Stimulated activated CD4-positive, alpha-beta T cell treated with anti-CD3 and anti-CD28 coated beads, Interleukin-1b, Interleukin-23, amount 100 ng/mL, for 24 hours (primary cell): Measurements from ENCODE around the gene GPAM.
"Not testable (repeated sequence)": the region's sequence is repeated elsewhere in the genome, so short reads cannot be mapped to it uniquely, and the experiment has no call there.

Experiments
- DNase-seq, 4 experiments: peaks; one replicate each; pipeline ENCODE4 v3.0.0-alpha.2; 2020; ENCODE audit warnings: low read depth in 4 of 4, low spot score in 1 of 4

Gene GPAM, protein sequence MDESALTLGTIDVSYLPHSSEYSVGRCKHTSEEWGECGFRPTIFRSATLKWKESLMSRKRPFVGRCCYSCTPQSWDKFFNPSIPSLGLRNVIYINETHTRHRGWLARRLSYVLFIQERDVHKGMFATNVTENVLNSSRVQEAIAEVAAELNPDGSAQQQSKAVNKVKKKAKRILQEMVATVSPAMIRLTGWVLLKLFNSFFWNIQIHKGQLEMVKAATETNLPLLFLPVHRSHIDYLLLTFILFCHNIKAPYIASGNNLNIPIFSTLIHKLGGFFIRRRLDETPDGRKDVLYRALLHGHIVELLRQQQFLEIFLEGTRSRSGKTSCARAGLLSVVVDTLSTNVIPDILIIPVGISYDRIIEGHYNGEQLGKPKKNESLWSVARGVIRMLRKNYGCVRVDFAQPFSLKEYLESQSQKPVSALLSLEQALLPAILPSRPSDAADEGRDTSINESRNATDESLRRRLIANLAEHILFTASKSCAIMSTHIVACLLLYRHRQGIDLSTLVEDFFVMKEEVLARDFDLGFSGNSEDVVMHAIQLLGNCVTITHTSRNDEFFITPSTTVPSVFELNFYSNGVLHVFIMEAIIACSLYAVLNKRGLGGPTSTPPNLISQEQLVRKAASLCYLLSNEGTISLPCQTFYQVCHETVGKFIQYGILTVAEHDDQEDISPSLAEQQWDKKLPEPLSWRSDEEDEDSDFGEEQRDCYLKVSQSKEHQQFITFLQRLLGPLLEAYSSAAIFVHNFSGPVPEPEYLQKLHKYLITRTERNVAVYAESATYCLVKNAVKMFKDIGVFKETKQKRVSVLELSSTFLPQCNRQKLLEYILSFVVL

DNA sequence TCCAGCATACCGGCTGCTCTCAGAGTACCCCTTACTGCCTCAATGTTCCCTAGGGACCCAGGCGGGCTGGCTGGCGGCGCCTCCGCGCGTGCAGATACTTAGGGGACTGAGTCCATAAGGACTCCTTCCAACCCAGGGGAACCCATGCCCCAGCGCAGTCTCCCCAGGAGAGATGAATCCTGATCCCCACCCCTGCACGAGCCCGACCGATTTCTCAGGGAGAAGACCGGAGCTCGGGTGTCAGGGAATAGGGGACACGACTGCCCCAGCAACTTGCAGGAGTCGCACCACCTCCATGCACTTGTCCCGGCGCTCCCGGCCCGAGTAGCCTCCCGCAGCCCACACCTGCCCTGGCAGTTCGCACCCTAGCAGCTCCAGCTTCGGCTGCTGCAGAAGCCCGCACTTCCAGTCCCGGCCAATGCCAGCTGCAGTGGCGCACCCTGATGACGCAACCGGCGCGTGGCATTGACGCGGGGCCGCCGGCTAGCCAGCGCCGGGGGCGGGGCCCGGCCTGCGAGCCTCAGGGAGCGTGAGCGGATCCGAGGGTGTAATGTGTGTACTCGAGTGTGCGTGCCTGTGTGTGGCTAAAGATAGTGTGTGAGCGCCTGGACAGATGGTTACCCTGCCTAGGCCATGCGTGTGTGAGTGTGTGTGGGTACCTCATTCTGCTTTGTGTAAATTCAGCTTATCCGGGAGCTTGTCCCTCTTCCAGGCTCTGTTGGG, at the start of gene GPAM:
TSS of gene GPAM (minus strand) at position 437 of the 723 bp plus-strand sequence. CDS start 1,981 bp downstream, outside the sequence.
- peak; percentile 96 to 99 (median 98) for DNase-seq

DNA sequence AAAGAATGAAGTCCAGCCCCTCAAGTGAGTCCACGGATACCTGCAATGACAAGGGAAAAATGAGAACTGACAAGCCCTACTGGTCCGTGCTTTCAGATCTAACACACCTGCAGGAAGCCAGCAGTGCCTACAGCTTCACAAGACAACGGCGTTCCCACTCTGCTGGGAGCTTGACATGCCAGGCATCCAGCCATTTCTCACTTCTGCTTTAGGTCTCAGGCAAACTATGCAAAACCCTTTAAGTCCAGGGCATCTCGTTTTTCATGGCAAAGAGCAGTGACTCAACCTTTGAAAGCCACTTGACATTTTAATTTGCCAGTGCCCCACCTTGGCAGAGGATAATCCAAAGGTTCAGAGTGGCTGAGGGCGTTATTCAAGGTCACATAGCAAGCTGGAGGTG, 49.1 kb upstream of the GPAM start:
- DNase-seq: no peak

DNA sequence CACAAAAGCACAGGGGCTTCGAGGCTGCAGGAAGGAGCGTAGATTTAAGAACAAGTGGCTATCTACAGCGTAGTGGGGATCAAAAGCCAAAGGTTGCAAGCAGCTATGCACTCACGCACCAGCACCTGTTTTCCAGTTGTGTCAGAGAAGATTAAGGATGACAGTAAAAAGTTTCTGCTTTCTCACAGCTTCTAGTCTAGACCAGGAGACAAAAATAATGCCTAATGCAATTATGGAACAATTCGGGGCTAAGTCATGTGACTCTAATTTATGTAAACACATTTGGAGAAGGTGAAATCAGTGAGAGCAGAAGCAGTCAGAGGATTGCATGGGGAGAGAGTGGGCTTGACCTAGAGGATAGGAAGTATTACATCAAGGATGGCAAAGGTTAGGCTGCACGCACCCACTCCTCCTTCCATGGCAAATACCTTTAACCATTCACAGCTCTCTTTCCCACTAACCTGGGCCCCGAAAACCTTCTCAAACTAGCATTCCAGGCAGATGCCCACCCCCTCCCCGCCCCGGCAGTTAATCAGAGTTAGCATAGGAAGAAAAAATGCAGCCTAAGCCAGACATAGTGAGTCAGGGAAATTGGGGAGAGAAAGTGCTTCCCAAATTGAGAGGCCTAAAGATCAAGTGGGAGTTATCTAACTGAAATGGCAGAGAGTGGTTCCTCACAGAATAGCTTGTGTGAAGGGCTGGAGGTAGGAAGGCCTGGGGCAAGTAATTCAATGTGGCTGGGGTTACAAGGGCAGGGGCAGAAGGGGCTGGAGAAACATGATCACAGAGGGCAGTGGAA, 48.2 kb upstream of the GPAM start:
- DNase-seq: no peak

DNA sequence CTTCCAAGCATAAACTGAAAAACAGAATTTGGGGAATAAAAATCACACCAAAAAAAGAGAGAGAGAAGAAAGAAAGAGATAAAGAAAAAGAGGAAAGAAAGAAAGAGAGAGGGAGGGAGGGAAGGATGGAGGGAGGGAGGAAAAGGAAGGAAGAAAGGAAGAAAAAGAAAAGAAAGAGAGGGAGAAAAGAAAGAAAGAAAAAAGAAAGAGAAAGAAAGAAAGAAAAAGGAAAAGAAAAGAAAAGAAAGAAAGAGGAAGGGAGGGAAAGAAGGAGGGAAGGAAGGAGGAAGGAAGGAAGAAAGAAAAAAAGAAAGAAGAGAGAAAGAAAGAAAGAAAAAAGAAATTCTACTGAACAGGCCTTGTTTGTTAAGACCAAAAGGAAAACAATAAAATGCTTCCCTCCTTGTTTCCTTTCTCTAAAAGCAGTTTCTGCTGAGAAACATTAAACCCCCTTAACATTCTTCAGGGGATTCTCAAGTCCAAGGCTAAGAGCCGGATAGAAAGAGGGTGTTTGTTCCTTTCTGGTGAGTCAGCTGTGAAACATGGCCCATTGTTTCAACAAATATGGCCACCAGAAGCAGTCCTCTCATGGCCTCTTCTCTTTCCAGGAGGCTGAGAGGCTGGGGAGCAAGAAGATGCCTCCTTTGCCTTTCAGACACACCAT, 46.9 kb upstream of the GPAM start:
- DNase-seq: no peak

DNA sequence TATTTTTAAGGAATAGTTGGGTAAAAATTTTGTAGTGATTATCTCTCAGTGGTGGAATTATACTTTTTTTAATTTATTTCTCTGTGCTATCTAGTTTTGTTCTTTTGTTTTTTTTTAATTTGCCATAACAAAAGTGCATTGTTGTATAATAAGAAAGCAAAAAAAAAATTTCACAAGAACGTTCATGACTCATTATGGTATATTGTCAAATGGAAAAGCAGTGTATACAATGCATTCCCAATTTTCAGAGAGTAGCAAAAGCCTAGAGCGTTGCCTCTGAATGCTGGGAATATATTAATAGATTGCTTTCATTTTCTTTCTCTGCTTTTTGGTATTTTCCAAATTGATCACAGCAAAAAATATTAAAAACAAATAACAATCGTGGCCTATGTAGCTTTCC, 46.3 kb upstream of the GPAM start:
- no peak for DNase-seq

DNA sequence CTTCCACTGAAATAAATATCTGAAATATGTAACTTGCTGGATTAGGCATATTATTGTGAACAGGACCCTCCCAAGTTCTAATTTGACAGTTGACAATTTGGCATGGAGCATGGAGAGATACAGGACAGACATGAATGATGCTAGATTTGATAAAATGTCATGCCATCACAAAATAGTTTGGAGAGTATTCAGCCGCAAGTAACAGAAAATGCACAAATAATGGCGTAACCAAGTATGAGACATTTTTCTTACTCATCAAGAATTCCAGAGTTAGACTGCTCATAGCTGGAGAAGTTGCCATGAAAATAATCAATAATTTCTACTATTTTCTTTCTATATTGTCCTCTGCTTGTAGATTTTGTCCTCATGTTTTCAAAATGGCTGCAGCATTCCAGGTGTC, 45.5 kb upstream of the GPAM start:
- no peak for DNase-seq

DNA sequence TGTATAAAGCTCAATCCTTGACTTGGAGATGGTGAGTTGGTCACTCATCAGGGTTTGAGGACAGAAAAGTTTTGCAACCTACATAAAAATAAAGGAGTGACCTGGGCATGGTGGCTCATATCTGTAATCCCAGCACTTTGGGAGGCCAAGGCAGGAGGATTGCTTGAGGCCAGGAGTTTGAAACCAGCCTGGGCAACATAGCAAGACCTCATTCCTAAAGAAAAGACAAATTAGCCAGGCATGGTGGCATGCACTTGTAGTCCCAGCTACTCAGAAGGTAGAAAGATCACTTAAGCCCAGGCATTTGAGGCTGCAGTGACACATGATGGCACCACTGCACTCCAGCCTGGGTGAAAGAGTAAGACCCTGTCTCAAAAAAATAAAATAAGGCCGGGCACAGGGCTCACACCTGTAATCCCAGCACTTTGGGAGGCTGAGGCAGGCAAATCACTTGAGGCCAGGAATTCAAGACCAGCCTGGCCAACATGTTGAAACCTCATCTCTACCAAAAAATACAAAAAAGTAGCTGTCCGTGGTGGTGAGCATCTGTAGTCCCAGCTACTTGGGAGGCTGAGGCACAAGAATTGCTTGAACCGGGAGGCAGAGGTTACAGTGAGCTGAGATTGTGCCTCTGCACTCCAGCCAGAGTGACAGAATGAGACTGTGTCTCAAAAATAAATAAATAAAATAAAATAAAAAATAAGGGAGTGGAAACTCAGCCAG, 45.0 kb upstream of the GPAM start:
- DNase-seq: not testable (repeated sequence)

DNA sequence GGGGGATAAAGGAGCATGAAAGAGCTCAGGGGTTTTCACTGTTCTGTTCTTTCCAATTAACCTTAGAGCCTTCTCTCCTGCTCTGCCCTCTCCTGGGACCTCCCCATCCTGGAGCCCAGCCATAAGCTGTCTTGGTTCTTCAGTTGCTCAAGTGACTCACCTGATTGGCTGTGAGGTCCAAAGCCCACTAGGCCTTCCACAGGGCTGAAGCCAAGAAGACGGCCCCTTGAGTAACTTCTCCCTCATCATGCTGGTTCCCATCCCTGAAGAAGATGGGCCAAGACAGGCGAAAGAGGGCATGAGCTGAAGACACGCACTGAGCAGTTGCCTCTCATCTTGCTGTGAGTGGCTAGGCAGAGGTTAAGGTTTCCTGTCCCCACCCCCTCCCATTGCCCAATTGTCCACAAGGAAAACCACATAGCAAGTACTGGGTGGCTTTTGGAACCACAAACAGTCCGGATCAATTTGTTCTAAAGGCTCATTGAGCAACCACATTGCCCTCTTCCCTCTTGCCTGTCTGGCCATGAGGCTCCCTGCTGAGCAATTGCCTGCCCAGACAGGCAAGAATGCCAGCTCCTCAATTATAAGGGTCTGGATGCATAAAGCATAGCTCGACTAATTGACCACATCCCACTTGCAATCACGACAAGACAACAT, 43.9 kb upstream of the GPAM start:
- DNase-seq: no peak

DNA sequence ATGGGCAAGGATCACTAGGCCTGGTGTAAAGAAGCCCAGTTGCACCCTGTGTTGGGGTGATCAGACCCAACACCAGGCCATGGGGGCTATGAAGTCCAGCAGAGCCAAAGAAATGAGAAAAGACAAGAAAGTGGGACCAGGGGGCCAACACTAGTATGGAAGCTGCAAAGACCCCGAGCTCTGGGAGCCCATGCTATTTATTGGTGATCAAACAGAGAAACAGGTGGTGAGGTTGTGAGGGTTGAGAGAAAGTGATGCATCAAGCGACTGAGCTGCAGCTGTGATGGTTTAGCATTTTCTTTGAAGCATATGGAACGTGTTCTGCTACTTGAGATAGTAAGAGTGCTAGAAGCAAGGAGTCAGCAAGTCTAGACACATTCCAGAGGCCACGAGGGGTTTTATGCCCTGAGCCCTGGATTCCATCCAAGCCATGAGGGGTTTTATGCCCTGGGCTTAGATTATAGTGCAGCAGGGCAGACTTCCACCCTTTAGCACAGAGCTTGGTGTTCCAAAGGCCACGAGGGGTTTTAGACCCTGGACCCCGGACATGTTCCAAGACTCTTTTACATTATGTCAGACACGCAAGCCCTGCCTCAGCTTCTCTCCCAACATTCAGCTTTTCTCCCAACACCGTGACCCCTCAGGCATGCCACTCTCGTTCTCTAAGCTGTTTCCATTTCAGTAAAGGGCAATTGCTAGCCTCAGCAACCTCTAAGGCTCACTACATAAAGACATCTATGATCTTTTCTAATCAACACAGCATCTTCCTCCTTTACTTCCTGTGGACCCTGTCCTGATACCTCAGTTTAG, 43.1 kb upstream of the GPAM start:
- no peak for DNase-seq

DNA sequence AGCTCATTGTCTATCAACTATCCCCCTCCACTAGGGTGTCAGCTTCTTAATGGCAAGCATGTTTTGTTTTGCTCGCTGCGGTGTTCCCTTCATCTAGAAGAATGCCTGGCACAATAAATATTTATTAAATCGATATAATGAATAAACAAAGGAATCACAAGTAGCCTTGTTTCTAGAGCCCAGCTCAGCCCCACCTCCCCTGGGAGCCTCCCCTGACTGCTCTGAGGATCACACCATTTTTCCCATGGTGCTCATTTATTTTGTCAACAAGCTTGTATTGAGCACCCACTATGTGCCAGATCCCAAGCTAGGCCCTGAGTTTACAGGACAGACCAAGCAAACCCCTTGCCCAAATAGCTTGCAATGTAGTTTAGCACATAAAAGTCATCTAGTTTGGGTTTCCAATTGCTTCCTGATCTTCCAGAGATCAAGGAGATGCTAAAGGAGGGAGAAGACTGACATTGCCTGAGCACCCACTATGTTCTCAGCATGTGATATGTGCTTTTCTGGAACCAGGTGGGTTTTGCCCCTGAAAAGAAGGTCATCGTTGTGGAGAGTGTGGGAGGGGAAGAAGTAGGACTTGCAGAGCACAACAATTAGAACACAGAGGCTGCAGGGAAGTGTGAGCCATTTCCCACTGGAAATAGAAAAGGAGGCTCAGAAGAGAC, 42.3 kb upstream of the GPAM start:
- DNase-seq: no peak

DNA sequence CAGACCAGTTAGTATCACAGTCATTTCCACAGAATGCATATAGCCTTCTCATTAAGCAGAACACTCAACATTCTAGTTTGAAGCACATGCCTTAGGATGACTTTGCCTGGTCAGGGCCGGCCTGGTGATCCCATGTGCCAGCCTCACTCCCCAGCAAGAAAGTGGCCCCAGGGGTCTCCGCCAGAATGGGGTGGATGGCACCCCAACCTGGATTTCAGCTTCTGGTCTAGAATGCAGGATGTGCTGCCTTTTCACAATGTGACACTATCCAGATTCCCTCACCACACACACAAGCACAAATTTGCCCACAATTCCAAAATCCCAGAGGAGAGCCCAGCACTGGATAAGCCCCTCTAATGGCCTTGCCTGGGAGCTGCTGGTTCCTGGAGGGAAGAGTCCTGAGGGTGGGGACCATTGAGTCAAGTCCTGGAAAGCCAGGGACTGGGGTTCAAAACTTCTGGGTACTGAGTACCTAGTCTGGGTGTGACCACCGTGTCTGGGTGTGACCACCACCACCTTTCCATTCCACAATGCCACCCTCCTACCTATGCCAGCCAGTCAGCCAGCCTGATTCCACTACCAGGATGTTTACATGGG, 41.5 kb upstream of the GPAM start:
- DNase-seq: no peak

DNA sequence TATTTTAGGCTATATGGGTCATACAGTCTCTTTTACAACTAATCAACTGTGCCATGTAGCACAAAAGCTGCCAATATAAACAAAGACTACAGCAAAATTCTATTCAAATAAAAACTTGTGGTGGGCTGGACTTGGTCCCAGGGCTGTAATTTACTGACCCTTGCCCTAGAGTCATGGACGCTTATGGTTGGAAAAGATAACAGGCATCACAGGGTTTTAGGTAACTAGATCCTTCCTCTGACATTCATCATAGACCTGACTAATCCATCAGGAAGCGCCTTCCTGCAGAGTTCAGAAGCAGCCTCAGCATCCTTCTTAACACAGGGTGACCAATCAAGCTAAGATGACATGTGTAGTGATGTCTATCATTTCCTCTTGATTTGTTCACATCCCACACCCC, 40.2 kb upstream of the GPAM start:
- no peak for DNase-seq

DNA sequence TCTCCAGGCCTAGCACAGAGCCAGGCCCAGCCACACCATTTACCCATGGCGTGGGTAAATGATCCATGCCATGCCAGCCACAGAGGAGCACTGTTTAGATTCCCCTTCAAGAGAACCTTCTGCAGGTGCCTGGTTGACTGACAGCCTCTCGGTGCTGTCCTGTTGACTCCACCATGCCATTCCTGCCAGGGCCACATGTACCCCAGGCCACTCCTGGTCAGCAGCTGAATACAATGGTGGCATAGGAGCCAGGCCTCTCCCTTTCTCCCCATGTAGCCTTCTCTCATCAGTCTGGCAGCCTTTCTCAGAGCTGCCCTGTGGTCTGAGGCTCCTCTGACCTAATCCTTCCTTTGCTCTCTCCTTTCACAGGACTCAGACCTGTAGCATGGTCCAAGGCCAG, 39.2 kb upstream of the GPAM start:
- no peak for DNase-seq

DNA sequence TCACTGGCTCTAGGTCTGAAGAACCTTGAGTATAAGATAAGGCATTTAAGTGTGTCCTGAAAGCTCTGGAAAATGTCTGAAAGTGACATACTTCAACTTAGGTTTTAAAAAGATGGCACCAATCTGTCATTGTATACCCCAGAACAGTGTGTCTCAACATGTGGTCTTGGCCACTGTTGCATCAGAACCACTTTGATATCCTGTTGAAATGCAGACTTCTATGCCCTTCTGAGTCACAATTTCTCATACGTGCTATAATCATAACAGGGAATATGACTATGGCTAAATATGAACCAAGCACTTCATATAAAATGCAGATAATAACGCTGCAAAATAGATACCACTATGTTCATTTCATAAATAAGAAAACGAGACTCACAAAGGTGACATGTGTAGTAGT, 38.0 kb upstream of the GPAM start:
- no peak for DNase-seq

DNA sequence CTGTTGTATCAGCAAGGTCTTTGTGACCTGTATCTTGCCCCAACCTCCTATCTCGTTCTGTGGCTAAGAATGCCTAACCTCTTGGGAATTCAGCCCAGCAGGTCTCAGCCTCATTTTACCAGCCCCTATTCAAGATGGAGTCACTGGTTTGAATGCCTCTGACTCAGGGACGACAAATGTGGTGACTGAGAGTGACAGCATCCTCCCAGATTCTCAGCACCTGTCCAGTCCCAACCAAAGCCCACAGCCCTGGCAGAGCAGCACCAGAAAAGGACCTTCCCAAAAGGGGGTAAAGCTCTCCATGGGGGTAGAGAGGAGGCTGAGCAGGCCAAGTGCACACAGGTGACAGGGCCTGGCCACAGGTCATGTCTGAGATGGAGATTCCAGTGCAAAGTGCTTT, 35.4 kb upstream of the GPAM start:
- DNase-seq: no peak

DNA sequence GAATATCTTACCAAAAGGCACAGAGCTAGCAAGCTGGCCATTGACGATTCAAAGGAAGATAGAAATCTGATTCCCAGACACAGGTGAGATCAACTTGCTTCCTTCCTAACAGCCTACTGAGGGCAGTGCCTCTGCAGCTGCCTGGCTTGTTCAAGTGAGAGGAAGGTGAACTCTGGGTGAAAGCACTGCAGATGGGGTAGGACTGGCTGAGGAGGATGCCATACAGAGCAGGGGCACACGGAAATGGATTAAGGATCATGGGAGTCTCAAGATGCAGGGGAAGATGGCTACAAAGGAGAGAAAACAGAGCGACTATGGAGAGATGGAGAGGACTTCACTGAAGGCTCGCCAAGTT, 34.4 kb upstream of the GPAM start:
- no peak for DNase-seq

DNA sequence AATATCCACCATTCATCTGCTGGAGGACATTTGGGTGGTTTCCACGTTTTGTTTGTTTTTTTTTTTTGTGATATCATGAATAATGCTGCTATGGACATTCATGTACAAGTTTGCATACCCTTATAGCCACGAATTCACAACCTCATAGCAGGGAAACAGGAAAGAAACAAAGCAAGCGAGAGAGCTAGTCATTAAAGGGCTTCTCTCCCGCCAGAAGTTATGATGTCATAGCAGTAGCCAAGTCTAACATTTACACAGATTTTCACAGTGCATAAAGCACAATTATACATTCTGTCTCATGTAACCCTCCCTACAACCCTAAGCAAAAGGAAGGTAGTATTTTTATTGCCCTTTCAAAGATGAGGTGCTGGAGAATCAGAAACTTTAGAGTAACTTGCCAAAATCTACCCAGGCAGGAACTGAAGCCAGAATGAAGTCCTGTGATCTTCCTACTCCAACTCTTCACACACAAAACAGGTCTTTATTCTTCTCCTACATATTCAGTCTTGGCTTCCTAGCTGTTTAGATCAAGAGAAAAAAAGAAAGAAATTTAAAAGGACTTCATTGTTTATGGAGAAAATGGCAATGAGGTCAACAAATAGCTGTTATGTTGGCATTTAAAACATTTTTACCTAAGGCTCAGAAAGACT, 33.9 kb upstream of the GPAM start:
- DNase-seq: no peak
